ENCODE data around the gene MAP7D3.
"Not testable (repeated sequence)": the region's sequence is repeated elsewhere in the genome, so short reads cannot be mapped to it uniquely, and the experiment has no call there.

Gene MAP7D3

GRCh38 chrX:136255541-136255940 lies 4.3 kb upstream of the MAP7D3 start:
- Histone ChIP-seq H3K36me3 (ENCODE audit: low read depth) (no peaks in the 10 kb centered on the region), H3K27ac (ENCODE audit: poor library complexity, severe bottlenecking) (no peak overlapping the region), H3K4me1 (ENCODE audit: insufficient read depth, poor library complexity, severe bottlenecking) (peaks cover 8% of the 10 kb centered on the region), H3K27me3 (ENCODE audit: insufficient read depth, poor library complexity, severe bottlenecking) (no peaks in the 10 kb centered on the region), H3K4me3 (ENCODE audit: severe bottlenecking) (no peak overlapping the region), H3K9me3 (ENCODE audit: severe bottlenecking) (no peaks in the 10 kb centered on the region)
- DNase-seq (ENCODE audit: low spot score) = no peak
- no peak for TF ChIP-seq CTCF (IDR thresholded peaks at IDR 0.05; ENCODE audit: poor library complexity, severe bottlenecking)
- ATAC-seq (ENCODE audit: low read depth) = no peak

- Histone ChIP-seq H3K4me1 (ENCODE audit: insufficient read depth, poor library complexity, severe bottlenecking) (peaks cover 10% of the 10 kb centered on the region), H3K27ac (ENCODE audit: poor library complexity, severe bottlenecking) (peak overlapping the region; percentile 59)
- peak; percentile 28 for ATAC-seq (ENCODE audit: low read depth)
Measured at GRCh38 chrX:136250191-136251040, 784 bp downstream of the MAP7D3 start.

GRCh38 chrX:136246201-136246600 lies 5.0 kb downstream of the MAP7D3 start:
- H3K36me3 ChIP-seq (ENCODE audit: low read depth) = peaks cover 30% of the 10 kb centered on the region
- no peaks in the 10 kb centered on the region for H3K27me3 ChIP-seq (ENCODE audit: insufficient read depth, poor library complexity, severe bottlenecking)
- H3K9me3 ChIP-seq (ENCODE audit: severe bottlenecking) = no peaks in the 10 kb centered on the region
- TF ChIP-seq CTCF (IDR thresholded peaks at IDR 0.05; ENCODE audit: poor library complexity, severe bottlenecking) = no peak
- ATAC-seq (ENCODE audit: low read depth) = no peak
- H3K27ac ChIP-seq (ENCODE audit: poor library complexity, severe bottlenecking) = no peak overlapping the region
- no peak overlapping the region for H3K4me3 ChIP-seq (ENCODE audit: severe bottlenecking)
- peaks cover 5% of the 10 kb centered on the region for H3K4me1 ChIP-seq (ENCODE audit: insufficient read depth, poor library complexity, severe bottlenecking)
- DNase-seq (ENCODE audit: low spot score) = no peak

More at GRCh38 chrX:136250191-136251040, 784 bp downstream of the MAP7D3 start:
- H3K27me3 ChIP-seq (ENCODE audit: insufficient read depth, poor library complexity, severe bottlenecking) = no peaks in the 10 kb centered on the region
- H3K9me3 ChIP-seq (ENCODE audit: severe bottlenecking) = no peaks in the 10 kb centered on the region
- no peak for DNase-seq (ENCODE audit: low spot score)
- no peak for TF ChIP-seq CTCF (IDR thresholded peaks at IDR 0.05; ENCODE audit: poor library complexity, severe bottlenecking)
- H3K36me3 ChIP-seq (ENCODE audit: low read depth) = peaks cover under 1% of the 10 kb centered on the region; the same call in 1 of the 2 replicates
- H3K4me3 ChIP-seq (ENCODE audit: severe bottlenecking) = peak overlapping the region; percentile 91

GRCh38 chrX:136237849-136238248 lies 13.4 kb downstream of the MAP7D3 start:
- not testable (repeated sequence) for H3K27ac ChIP-seq (ENCODE audit: poor library complexity, severe bottlenecking); H3K4me3 ChIP-seq (ENCODE audit: severe bottlenecking); H3K9me3 ChIP-seq (ENCODE audit: severe bottlenecking); DNase-seq (ENCODE audit: low spot score); ATAC-seq (ENCODE audit: low read depth); H3K4me1 ChIP-seq (ENCODE audit: insufficient read depth, poor library complexity, severe bottlenecking); H3K27me3 ChIP-seq (ENCODE audit: insufficient read depth, poor library complexity, severe bottlenecking)
- H3K36me3 ChIP-seq (ENCODE audit: low read depth) = peaks cover 51% of the 10 kb centered on the region

GRCh38 chrX:136237074-136237473 lies 14.1 kb downstream of the MAP7D3 start:
- TF ChIP-seq CTCF (IDR thresholded peaks at IDR 0.05; ENCODE audit: poor library complexity, severe bottlenecking) = no peak
- Histone ChIP-seq H3K36me3 (ENCODE audit: low read depth) (peaks cover 56% of the 10 kb centered on the region), H3K4me3 (ENCODE audit: severe bottlenecking) (no peak overlapping the region), H3K9me3 (ENCODE audit: severe bottlenecking) (no peaks in the 10 kb centered on the region), H3K27ac (ENCODE audit: poor library complexity, severe bottlenecking) (no peak overlapping the region), H3K4me1 (ENCODE audit: insufficient read depth, poor library complexity, severe bottlenecking) (no peaks in the 10 kb centered on the region), H3K27me3 (ENCODE audit: insufficient read depth, poor library complexity, severe bottlenecking) (no peaks in the 10 kb centered on the region)
- DNase-seq (ENCODE audit: low spot score) = no peak
- no peak for ATAC-seq (ENCODE audit: low read depth)

All from RWPE2 (cell line).